Measurements from ENCODE around the gene PIGQ. TPM values are rescaled to one million over a fixed set of nuclear protein-coding genes. Genes with fewer than 3 reads are reported as not detected.
"Not testable (repeated sequence)": the region's sequence is repeated elsewhere in the genome, so short reads cannot be mapped to it uniquely, and the experiment has no call there.

The PIGQ gene
- total RNA-seq, 1 donor from 2014 or later = 63.6 TPM

- Mint-ChIP-seq H3K9me3 (ENCODE audit: unreplicated experiment) (no peaks in the 10 kb centered on the region), H3K27ac (ENCODE audit: unreplicated experiment) (no peak overlapping the region)
These were observed 26.9 kb downstream of the PIGQ start for GRCh38 chr16:596736-597060.

GRCh38 chr16:597655-598054 is 27.9 kb downstream of the PIGQ start:
- peaks cover 11% of the 10 kb centered on the region for H3K4me1 Mint-ChIP-seq (ENCODE audit: unreplicated experiment)
- not testable (repeated sequence) for DNase-seq (ENCODE audit: extremely low spot score, unreplicated experiment); H3K27ac Mint-ChIP-seq (ENCODE audit: unreplicated experiment); H3K27me3 Mint-ChIP-seq (ENCODE audit: unreplicated experiment); H3K9me3 Mint-ChIP-seq (ENCODE audit: unreplicated experiment); H3K4me3 Mint-ChIP-seq (ENCODE audit: unreplicated experiment)
- H3K36me3 Mint-ChIP-seq (ENCODE audit: unreplicated experiment) = peaks cover 14% of the 10 kb centered on the region

More at GRCh38 chr16:596736-597060, 26.9 kb downstream of the PIGQ start:
- peaks cover 14% of the 10 kb centered on the region for H3K36me3 Mint-ChIP-seq (ENCODE audit: unreplicated experiment)
- no peak for TF ChIP-seq CTCF (IDR thresholded peaks at IDR 0.05)
- no peaks in the 10 kb centered on the region for H3K27me3 Mint-ChIP-seq (ENCODE audit: unreplicated experiment)
- H3K4me3 Mint-ChIP-seq (ENCODE audit: unreplicated experiment) = no peak overlapping the region
- peaks cover 17% of the 10 kb centered on the region for H3K4me1 Mint-ChIP-seq (ENCODE audit: unreplicated experiment)
- no peak for DNase-seq (ENCODE audit: extremely low spot score, unreplicated experiment)

GRCh38 chr16:598823-599739 is 29.3 kb downstream of the PIGQ start:
- Mint-ChIP-seq H3K36me3 (ENCODE audit: unreplicated experiment) (peaks cover 12% of the 10 kb centered on the region), H3K4me3 (ENCODE audit: unreplicated experiment) (no peak overlapping the region), H3K9me3 (ENCODE audit: unreplicated experiment) (no peaks in the 10 kb centered on the region), H3K27ac (ENCODE audit: unreplicated experiment) (no peak overlapping the region), H3K4me1 (ENCODE audit: unreplicated experiment) (no peaks in the 10 kb centered on the region), H3K27me3 (ENCODE audit: unreplicated experiment) (no peaks in the 10 kb centered on the region)
- DNase-seq (ENCODE audit: extremely low spot score, unreplicated experiment) = no peak
- TF ChIP-seq CTCF (IDR thresholded peaks at IDR 0.05) = no peak

GRCh38 chr16:600781-601180 is 31.0 kb downstream of the PIGQ start:
- no peaks in the 10 kb centered on the region for H3K27me3 Mint-ChIP-seq (ENCODE audit: unreplicated experiment)
- peaks cover 5% of the 10 kb centered on the region for H3K9me3 Mint-ChIP-seq (ENCODE audit: unreplicated experiment)
- H3K27ac Mint-ChIP-seq (ENCODE audit: unreplicated experiment) = no peak overlapping the region
- H3K36me3 Mint-ChIP-seq (ENCODE audit: unreplicated experiment) = peaks cover 16% of the 10 kb centered on the region
- H3K4me3 Mint-ChIP-seq (ENCODE audit: unreplicated experiment) = no peak overlapping the region
- TF ChIP-seq CTCF (IDR thresholded peaks at IDR 0.05) = peak; percentile 43
- H3K4me1 Mint-ChIP-seq (ENCODE audit: unreplicated experiment) = no peaks in the 10 kb centered on the region
- no peak for DNase-seq (ENCODE audit: extremely low spot score, unreplicated experiment)

- no peak for DNase-seq (ENCODE audit: extremely low spot score, unreplicated experiment)
- no peaks in the 10 kb centered on the region for H3K27me3 Mint-ChIP-seq (ENCODE audit: unreplicated experiment)
- peaks cover 6% of the 10 kb centered on the region for H3K36me3 Mint-ChIP-seq (ENCODE audit: unreplicated experiment)
- H3K4me1 Mint-ChIP-seq (ENCODE audit: unreplicated experiment) = no peaks in the 10 kb centered on the region
- peaks cover 5% of the 10 kb centered on the region for H3K9me3 Mint-ChIP-seq (ENCODE audit: unreplicated experiment)
- no peak overlapping the region for H3K4me3 Mint-ChIP-seq (ENCODE audit: unreplicated experiment)
- TF ChIP-seq CTCF (IDR thresholded peaks at IDR 0.05) = no peak
- H3K27ac Mint-ChIP-seq (ENCODE audit: unreplicated experiment) = no peak overlapping the region
These were observed 34.2 kb downstream of the PIGQ start for GRCh38 chr16:603933-604332.
